Measurements from ENCODE around the gene UBE2D2.

The UBE2D2 gene

GRCh38 chr5:139630855-139631254 lies 69.7 kb downstream of the UBE2D2 start:
- Histone ChIP-seq H3K36me3 (ENCODE audit: control insufficient read depth in 1 of 2, insufficient read depth in 2 of 2, low read length in 2 of 2) (peaks cover 18 to 31% of the 10 kb centered on the region in 2 donors), H3K27ac (ENCODE audit: low read length) (no peak overlapping the region), H3K9me3 (ENCODE audit: control insufficient read depth in 1 of 2, low read length in 2 of 2) (no peaks in the 10 kb centered on the region), H3K27me3 (ENCODE audit: low read depth, low read length) (no peaks in the 10 kb centered on the region), H3K4me1 (ENCODE audit: control insufficient read depth in 1 of 2, insufficient read depth in 2 of 2, low read length in 2 of 2) (peaks cover 4 to 5% of the 10 kb centered on the region in 2 donors), H3K4me3 (ENCODE audit: low read depth in 1 of 2, low read length in 2 of 2) (no peak overlapping the region)

GRCh38 chr5:139631520-139632165 lies 70.5 kb downstream of the UBE2D2 start:
- Histone ChIP-seq H3K36me3 (ENCODE audit: control insufficient read depth in 1 of 2, insufficient read depth in 2 of 2, low read length in 2 of 2) (peaks cover 16 to 24% of the 10 kb centered on the region in 2 donors), H3K27me3 (ENCODE audit: low read depth, low read length) (no peaks in the 10 kb centered on the region), H3K27ac (ENCODE audit: low read length) (no peak overlapping the region), H3K4me1 (ENCODE audit: control insufficient read depth in 1 of 2, insufficient read depth in 2 of 2, low read length in 2 of 2) (peaks cover 12% of the 10 kb centered on the region in 2 donors), H3K4me3 (ENCODE audit: low read depth in 1 of 2, low read length in 2 of 2) (no peak overlapping the region), H3K9me3 (ENCODE audit: control insufficient read depth in 1 of 2, low read length in 2 of 2) (no peaks in the 10 kb centered on the region)

GRCh38 chr5:139633295-139634027 lies 72.3 kb downstream of the UBE2D2 start:
- Histone ChIP-seq H3K27me3 (ENCODE audit: low read depth, low read length) (no peaks in the 10 kb centered on the region), H3K27ac (ENCODE audit: low read length) (no peak overlapping the region), H3K36me3 (ENCODE audit: control insufficient read depth in 1 of 2, insufficient read depth in 2 of 2, low read length in 2 of 2) (peaks cover 0 to 9% of the 10 kb centered on the region in 2 donors), H3K4me3 (ENCODE audit: low read depth in 1 of 2, low read length in 2 of 2) (no peak overlapping the region), H3K9me3 (ENCODE audit: control insufficient read depth in 1 of 2, low read length in 2 of 2) (no peaks in the 10 kb centered on the region), H3K4me1 (ENCODE audit: control insufficient read depth in 1 of 2, insufficient read depth in 2 of 2, low read length in 2 of 2) (peaks cover 20 to 23% of the 10 kb centered on the region in 2 donors)

GRCh38 chr5:139634028-139634325 lies 72.8 kb downstream of the UBE2D2 start:
- H3K4me3 ChIP-seq (ENCODE audit: low read depth in 1 of 2, low read length in 2 of 2): no peak overlapping the region

GRCh38 chr5:139634541-139634940 lies 73.4 kb downstream of the UBE2D2 start:
- no peak overlapping the region for H3K4me3 ChIP-seq (ENCODE audit: low read depth in 1 of 2, low read length in 2 of 2)
- H3K4me1 ChIP-seq (ENCODE audit: control insufficient read depth in 1 of 2, insufficient read depth in 2 of 2, low read length in 2 of 2): peaks cover 25 to 29% of the 10 kb centered on the region in 2 donors
- H3K27me3 ChIP-seq (ENCODE audit: low read depth, low read length): no peaks in the 10 kb centered on the region
- H3K9me3 ChIP-seq (ENCODE audit: control insufficient read depth in 1 of 2, low read length in 2 of 2): no peaks in the 10 kb centered on the region
- H3K36me3 ChIP-seq (ENCODE audit: control insufficient read depth in 1 of 2, insufficient read depth in 2 of 2, low read length in 2 of 2): peaks cover 0 to 9% of the 10 kb centered on the region in 2 donors
- no peak overlapping the region for H3K27ac ChIP-seq (ENCODE audit: low read length)

More at GRCh38 chr5:139634028-139634325, 72.8 kb downstream of the UBE2D2 start:
- peaks cover 25 to 27% of the 10 kb centered on the region in 2 donors for H3K4me1 ChIP-seq (ENCODE audit: control insufficient read depth in 1 of 2, insufficient read depth in 2 of 2, low read length in 2 of 2)
- H3K27ac ChIP-seq (ENCODE audit: low read length): no peak overlapping the region
- H3K27me3 ChIP-seq (ENCODE audit: low read depth, low read length): no peaks in the 10 kb centered on the region
- no peaks in the 10 kb centered on the region for H3K9me3 ChIP-seq (ENCODE audit: control insufficient read depth in 1 of 2, low read length in 2 of 2)
- H3K36me3 ChIP-seq (ENCODE audit: control insufficient read depth in 1 of 2, insufficient read depth in 2 of 2, low read length in 2 of 2): peaks cover 0 to 9% of the 10 kb centered on the region in 2 donors

- H3K4me1 ChIP-seq (ENCODE audit: control insufficient read depth in 1 of 2, insufficient read depth in 2 of 2, low read length in 2 of 2): peaks cover 25 to 31% of the 10 kb centered on the region in 2 donors
- H3K4me3 ChIP-seq (ENCODE audit: low read depth in 1 of 2, low read length in 2 of 2): no peak overlapping the region
- H3K27ac ChIP-seq (ENCODE audit: low read length): no peak overlapping the region
- H3K36me3 ChIP-seq (ENCODE audit: control insufficient read depth in 1 of 2, insufficient read depth in 2 of 2, low read length in 2 of 2): peaks cover 0 to 9% of the 10 kb centered on the region in 2 donors
- no peaks in the 10 kb centered on the region for H3K27me3 ChIP-seq (ENCODE audit: low read depth, low read length)
- no peaks in the 10 kb centered on the region for H3K9me3 ChIP-seq (ENCODE audit: control insufficient read depth in 1 of 2, low read length in 2 of 2)
Measured at GRCh38 chr5:139635191-139635590, 74.1 kb downstream of the UBE2D2 start.

GRCh38 chr5:139635606-139636206 lies 74.6 kb downstream of the UBE2D2 start:
- peak overlapping the region in 1 of 2 donors; percentile 15 for H3K4me3 ChIP-seq (ENCODE audit: low read depth in 1 of 2, low read length in 2 of 2)
- peaks cover 25 to 31% of the 10 kb centered on the region in 2 donors for H3K4me1 ChIP-seq (ENCODE audit: control insufficient read depth in 1 of 2, insufficient read depth in 2 of 2, low read length in 2 of 2)
- H3K27ac ChIP-seq (ENCODE audit: low read length): peak overlapping the region; percentile 59
- no peaks in the 10 kb centered on the region for H3K27me3 ChIP-seq (ENCODE audit: low read depth, low read length)
- no peaks in the 10 kb centered on the region for H3K9me3 ChIP-seq (ENCODE audit: control insufficient read depth in 1 of 2, low read length in 2 of 2)
- peaks cover 0 to 9% of the 10 kb centered on the region in 2 donors for H3K36me3 ChIP-seq (ENCODE audit: control insufficient read depth in 1 of 2, insufficient read depth in 2 of 2, low read length in 2 of 2)

- H3K4me1 ChIP-seq (ENCODE audit: control insufficient read depth in 1 of 2, insufficient read depth in 2 of 2, low read length in 2 of 2): peaks cover 25 to 31% of the 10 kb centered on the region in 2 donors
- H3K9me3 ChIP-seq (ENCODE audit: control insufficient read depth in 1 of 2, low read length in 2 of 2): no peaks in the 10 kb centered on the region
- no peaks in the 10 kb centered on the region for H3K27me3 ChIP-seq (ENCODE audit: low read depth, low read length)
- peaks cover 0 to 9% of the 10 kb centered on the region in 2 donors for H3K36me3 ChIP-seq (ENCODE audit: control insufficient read depth in 1 of 2, insufficient read depth in 2 of 2, low read length in 2 of 2)
- H3K27ac ChIP-seq (ENCODE audit: low read length): peak overlapping the region; percentile 59
- peak overlapping the region in 1 of 2 donors; percentile 62 for H3K4me3 ChIP-seq (ENCODE audit: low read depth in 1 of 2, low read length in 2 of 2)
Measured at GRCh38 chr5:139636207-139636792, 75.2 kb downstream of the UBE2D2 start.

- Histone ChIP-seq H3K4me1 (ENCODE audit: control insufficient read depth in 1 of 2, insufficient read depth in 2 of 2, low read length in 2 of 2) (peaks cover 25 to 31% of the 10 kb centered on the region in 2 donors), H3K27ac (ENCODE audit: low read length) (peak overlapping the region; percentile 59), H3K27me3 (ENCODE audit: low read depth, low read length) (no peaks in the 10 kb centered on the region), H3K9me3 (ENCODE audit: control insufficient read depth in 1 of 2, low read length in 2 of 2) (no peaks in the 10 kb centered on the region), H3K4me3 (ENCODE audit: low read depth in 1 of 2, low read length in 2 of 2) (peak overlapping the region; percentile 62), H3K36me3 (ENCODE audit: control insufficient read depth in 1 of 2, insufficient read depth in 2 of 2, low read length in 2 of 2) (peaks cover 0 to 9% of the 10 kb centered on the region in 2 donors)
Measured at GRCh38 chr5:139636975-139637408, 75.9 kb downstream of the UBE2D2 start.

GRCh38 chr5:139637438-139638089 lies 76.4 kb downstream of the UBE2D2 start:
- Histone ChIP-seq H3K36me3 (ENCODE audit: control insufficient read depth in 1 of 2, insufficient read depth in 2 of 2, low read length in 2 of 2) (peaks cover 0 to 5% of the 10 kb centered on the region in 2 donors), H3K4me1 (ENCODE audit: control insufficient read depth in 1 of 2, insufficient read depth in 2 of 2, low read length in 2 of 2) (peaks cover 25 to 31% of the 10 kb centered on the region in 2 donors), H3K27ac (ENCODE audit: low read length) (peak overlapping the region; percentile 76), H3K4me3 (ENCODE audit: low read depth in 1 of 2, low read length in 2 of 2) (peak overlapping the region; percentile 62), H3K9me3 (ENCODE audit: control insufficient read depth in 1 of 2, low read length in 2 of 2) (no peaks in the 10 kb centered on the region), H3K27me3 (ENCODE audit: low read depth, low read length) (no peaks in the 10 kb centered on the region)
